ENCODE data around the gene RARA. TPM values are rescaled to one million over a fixed set of nuclear protein-coding genes. Genes with fewer than 3 reads are reported as not detected.

RARA gene
- total and polyA plus RNA-seq, 12 donors = 4.7 to 58.2 (median 33.0) TPM

DNA sequence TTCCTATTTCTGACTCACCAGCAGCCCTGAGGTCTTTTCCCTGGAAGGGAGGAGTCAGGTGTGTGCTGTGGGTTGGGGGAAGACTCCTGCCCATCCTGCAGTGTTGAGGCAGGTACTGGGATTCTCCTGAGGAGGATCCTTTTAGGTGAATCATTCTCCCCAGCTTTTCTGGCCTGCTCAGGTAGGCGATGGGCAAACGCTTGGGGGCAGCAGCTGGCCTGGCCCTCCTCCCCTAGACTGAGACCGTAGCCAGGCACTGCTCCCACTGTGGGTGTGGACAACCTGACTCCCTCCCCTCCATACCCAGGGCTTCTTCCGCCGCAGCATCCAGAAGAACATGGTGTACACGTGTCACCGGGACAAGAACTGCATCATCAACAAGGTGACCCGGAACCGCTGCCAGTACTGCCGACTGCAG lies 40.5 kb downstream of the RARA start:
- Histone ChIP-seq H3K4me1 (replicated peaks in 1 of 2) (peaks cover 55 to 72% of the 10 kb centered on the region in 2 donors), H3K27me3 (no peaks in the 10 kb centered on the region), H3K36me3 (replicated peaks in 1 of 2) (peaks cover 0 to 28% of the 10 kb centered on the region in 2 donors), H3K4me3 (no peak overlapping the region), H3K27ac (peak overlapping the region in 3 of 5 donors; percentile 36 to 100 (median 90)), H3K9me3 (replicated peaks in 1 of 3) (no peaks in the 10 kb centered on the region)
- TF ChIP-seq POLR2A (IDR thresholded peaks at IDR 0.05) (no peak), CTCF (IDR thresholded peaks at IDR 0.05) (no peak)
- intact Hi-C loops (cut with DNase I) = no loop called here
- 57 to 70% (median 62%) methylated on average over 8 to 10 of the region's 10 CpGs; no CpG with 5 or more reads in 1 of the 4 donors for WGBS, 4 donors
- DNase-seq = peak in 2 of 7 donors; percentile 33 to 91

GRCh38 chr17:40349895-40350688 lies 41.1 kb downstream of the RARA start:
- peak overlapping the region in 2 of 5 donors; percentile 90 to 100 for H3K27ac ChIP-seq
- H3K4me1 ChIP-seq (replicated peaks in 1 of 2) = peaks cover 49 to 72% of the 10 kb centered on the region in 2 donors
- H3K4me3 ChIP-seq = no peak overlapping the region
- no peaks in the 10 kb centered on the region for H3K9me3 ChIP-seq (replicated peaks in 1 of 3)
- TF ChIP-seq POLR2A (IDR thresholded peaks at IDR 0.05) (no peak), CTCF (IDR thresholded peaks at IDR 0.05) (no peak)
- 54 to 63% (median 55%) methylated on average over 14 to 19 of the region's 19 CpGs for WGBS, 4 donors
- peaks cover 0 to 31% of the 10 kb centered on the region in 2 donors for H3K36me3 ChIP-seq (replicated peaks in 1 of 2)
- intact Hi-C loops (cut with DNase I) = loop anchor here in 1 of 2 donors (10.0 kb wide), 1 partner anchor 155 kb away; no protein-coding TSS in a partner anchor
- no peaks in the 10 kb centered on the region for H3K27me3 ChIP-seq
- peak in 4 of 7 donors; percentile 34 to 87 (median 48) for DNase-seq

DNA sequence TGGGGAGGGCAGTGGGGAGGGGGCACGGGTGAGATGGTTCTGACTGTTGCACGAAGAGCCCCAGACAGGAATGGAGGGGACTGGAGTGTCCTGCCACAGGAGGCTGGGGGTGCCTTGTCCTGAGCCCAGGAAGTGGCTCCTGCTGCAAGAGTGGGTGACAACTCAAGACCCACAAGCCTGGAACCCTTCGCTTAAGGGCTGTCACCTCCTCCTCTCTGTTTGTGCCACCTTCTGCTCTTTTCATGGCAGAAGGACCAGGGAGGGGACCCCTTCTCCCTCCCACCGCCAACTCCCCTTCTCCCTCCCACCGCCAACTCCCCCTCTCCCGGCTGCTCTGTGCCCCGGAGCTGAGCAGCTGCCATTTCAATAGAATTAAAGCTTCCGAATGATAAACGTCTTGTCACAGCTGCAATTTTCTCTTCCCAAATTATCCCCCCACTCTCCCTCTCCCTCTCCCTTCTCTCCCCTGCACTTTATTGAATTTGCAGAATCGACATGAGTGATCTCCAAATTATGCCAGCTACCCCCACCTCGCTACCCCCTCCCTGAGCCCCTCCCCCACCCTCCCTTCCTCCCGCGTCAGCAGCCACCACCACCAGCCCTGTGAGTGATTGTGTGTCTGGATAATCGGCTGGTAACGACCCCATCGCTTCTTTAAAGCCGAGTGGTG lies 41.8 kb downstream of the RARA start:
- no peaks in the 10 kb centered on the region for H3K27me3 ChIP-seq
- no peaks in the 10 kb centered on the region for H3K9me3 ChIP-seq (replicated peaks in 1 of 3)
- H3K4me3 ChIP-seq = no peak overlapping the region
- intact Hi-C loops (cut with DNase I) = loop anchor here in 1 of 2 donors (10.0 kb wide), 1 partner anchor 156 kb away; no protein-coding TSS in a partner anchor
- TF ChIP-seq CTCF (IDR thresholded peaks at IDR 0.05) = no peak
- no peak for TF ChIP-seq POLR2A (IDR thresholded peaks at IDR 0.05)
- peaks cover 0 to 38% of the 10 kb centered on the region in 2 donors for H3K36me3 ChIP-seq (replicated peaks in 1 of 2)
- peak in 3 of 7 donors; percentile 21 to 68 (median 29) for DNase-seq
- peaks cover 43 to 72% of the 10 kb centered on the region in 2 donors for H3K4me1 ChIP-seq (replicated peaks in 1 of 2)
- peak overlapping the region in 2 of 5 donors; percentile 90 to 100 for H3K27ac ChIP-seq
- WGBS, 4 donors = 65 to 73% (median 69%) methylated on average over 15 to 17 of the region's 17 CpGs
